ENCODE measurements around the gene UBQLN4.

- TF ChIP-seq CTCF (IDR thresholded peaks at IDR 0.05) (no peak), POLR2A (IDR thresholded peaks at IDR 0.05) (no peak)
Measured at GRCh38 chr1:156073110-156073687, 19.6 kb upstream of the UBQLN4 start.
